ENCODE measurements around the gene OR9A4. TPM values are rescaled to one million over a fixed set of nuclear protein-coding genes. Genes with fewer than 3 reads are reported as not detected.

OR9A4 gene
- total RNA-seq, 1 experiment from 2014 or later = not detected

DNA sequence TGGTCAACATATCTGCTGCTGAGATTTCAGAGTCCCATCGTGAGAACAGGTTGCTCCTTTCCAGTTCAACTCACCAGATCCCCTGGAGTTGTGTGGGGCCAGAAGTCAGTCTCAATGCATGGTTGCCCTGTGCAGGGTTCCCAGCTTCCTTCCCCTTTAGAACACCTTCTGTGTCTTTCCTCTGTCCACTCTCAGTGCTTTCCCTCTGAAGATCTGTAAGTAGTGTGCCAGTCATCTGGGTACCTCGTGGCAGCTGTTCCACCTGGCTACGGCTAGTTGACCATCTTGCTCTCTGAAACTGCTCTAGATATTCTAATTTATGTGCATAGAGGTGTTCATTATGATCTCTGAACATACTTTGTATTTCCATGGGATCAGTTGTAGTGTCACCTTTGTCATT is 38.8 kb upstream of the OR9A4 start:
- no peak overlapping the region for H3K27ac Mint-ChIP-seq (ENCODE audit: unreplicated experiment)
- H3K4me3 ChIP-seq (ENCODE audit: low read depth, low read length) = no peak overlapping the region
- H3K9me3 ChIP-seq = no peaks in the 10 kb centered on the region
- no peaks in the 10 kb centered on the region for H3K9me3 Mint-ChIP-seq (ENCODE audit: unreplicated experiment)
- no peaks in the 10 kb centered on the region for H3K36me3 Mint-ChIP-seq (ENCODE audit: insufficient read depth, unreplicated experiment)
- DNase-seq = no peak
- H3K27me3 Mint-ChIP-seq (ENCODE audit: insufficient read depth, unreplicated experiment) = peaks cover 22% of the 10 kb centered on the region
- no peaks in the 10 kb centered on the region for H3K36me3 ChIP-seq (ENCODE audit: control insufficient read depth, insufficient read depth, low read length)
- no peaks in the 10 kb centered on the region for H3K4me1 Mint-ChIP-seq (ENCODE audit: low read depth, unreplicated experiment)
- intact Hi-C loops (cut with micrococcal nuclease; ENCODE audit: unreplicated experiment) = no loop called here
- H3K4me1 ChIP-seq = no peaks in the 10 kb centered on the region
- H3K27me3 ChIP-seq (replicated peaks; ENCODE audit: control insufficient read depth, insufficient read depth, low read length) = no peaks in the 10 kb centered on the region
- ChIA-PET CTCF (no interaction called here), POLR2A (no interaction called here)
- BruUV-seq (replicated peaks) = no TSS peak
- TF ChIP-seq, protein P1, sequence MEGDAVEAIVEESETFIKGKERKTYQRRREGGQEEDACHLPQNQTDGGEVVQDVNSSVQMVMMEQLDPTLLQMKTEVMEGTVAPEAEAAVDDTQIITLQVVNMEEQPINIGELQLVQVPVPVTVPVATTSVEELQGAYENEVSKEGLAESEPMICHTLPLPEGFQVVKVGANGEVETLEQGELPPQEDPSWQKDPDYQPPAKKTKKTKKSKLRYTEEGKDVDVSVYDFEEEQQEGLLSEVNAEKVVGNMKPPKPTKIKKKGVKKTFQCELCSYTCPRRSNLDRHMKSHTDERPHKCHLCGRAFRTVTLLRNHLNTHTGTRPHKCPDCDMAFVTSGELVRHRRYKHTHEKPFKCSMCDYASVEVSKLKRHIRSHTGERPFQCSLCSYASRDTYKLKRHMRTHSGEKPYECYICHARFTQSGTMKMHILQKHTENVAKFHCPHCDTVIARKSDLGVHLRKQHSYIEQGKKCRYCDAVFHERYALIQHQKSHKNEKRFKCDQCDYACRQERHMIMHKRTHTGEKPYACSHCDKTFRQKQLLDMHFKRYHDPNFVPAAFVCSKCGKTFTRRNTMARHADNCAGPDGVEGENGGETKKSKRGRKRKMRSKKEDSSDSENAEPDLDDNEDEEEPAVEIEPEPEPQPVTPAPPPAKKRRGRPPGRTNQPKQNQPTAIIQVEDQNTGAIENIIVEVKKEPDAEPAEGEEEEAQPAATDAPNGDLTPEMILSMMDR (IDR thresholded peaks at IDR 0.05; ENCODE audit: insufficient read depth in 1 of 2, low read depth in 1 of 2, low read length in 1 of 2, severe bottlenecking in 1 of 2, unreplicated experiment in 1 of 2) = no peak
- H3K4me3 Mint-ChIP-seq (ENCODE audit: unreplicated experiment) = no peak overlapping the region

DNA sequence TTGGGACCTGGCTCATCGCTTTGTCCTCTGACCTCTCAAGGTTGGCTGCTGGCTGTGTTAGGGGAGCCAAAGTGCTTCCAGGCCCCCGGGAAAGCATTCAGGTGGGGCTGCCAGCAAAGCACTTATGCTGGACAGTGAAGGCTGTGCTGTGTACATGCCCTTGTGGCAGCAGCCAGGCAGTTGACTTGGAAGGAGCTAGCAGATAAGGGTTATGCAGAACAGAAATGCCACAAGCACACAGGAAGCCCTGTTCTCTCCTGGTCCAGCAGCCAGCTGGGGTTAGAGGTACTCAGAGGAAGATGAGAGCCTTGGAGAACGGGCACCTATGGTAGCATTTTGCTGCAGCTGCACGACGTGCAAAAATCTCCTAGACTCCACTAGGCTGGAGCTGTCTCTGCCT is 35.2 kb upstream of the OR9A4 start:
- Histone ChIP-seq H3K4me3 (ENCODE audit: low read depth, low read length) (no peak overlapping the region), H3K27me3 (replicated peaks; ENCODE audit: control insufficient read depth, insufficient read depth, low read length) (no peaks in the 10 kb centered on the region), H3K4me1 (no peaks in the 10 kb centered on the region), H3K36me3 (ENCODE audit: control insufficient read depth, insufficient read depth, low read length) (no peaks in the 10 kb centered on the region), H3K9me3 (no peaks in the 10 kb centered on the region)
- ChIA-PET CTCF (no interaction called here), POLR2A (no interaction called here)
- Mint-ChIP-seq H3K36me3 (ENCODE audit: insufficient read depth, unreplicated experiment) (no peaks in the 10 kb centered on the region), H3K4me3 (ENCODE audit: unreplicated experiment) (no peak overlapping the region), H3K4me1 (ENCODE audit: low read depth, unreplicated experiment) (no peaks in the 10 kb centered on the region), H3K27me3 (ENCODE audit: insufficient read depth, unreplicated experiment) (peaks cover 19% of the 10 kb centered on the region), H3K9me3 (ENCODE audit: unreplicated experiment) (no peaks in the 10 kb centered on the region), H3K27ac (ENCODE audit: unreplicated experiment) (no peak overlapping the region)
- TF ChIP-seq, protein P1 (IDR thresholded peaks at IDR 0.05; ENCODE audit: insufficient read depth in 1 of 2, low read depth in 1 of 2, low read length in 1 of 2, severe bottlenecking in 1 of 2, unreplicated experiment in 1 of 2) = no peak
- intact Hi-C loops (cut with micrococcal nuclease; ENCODE audit: unreplicated experiment) = no loop called here
- no peak for DNase-seq
- BruUV-seq (replicated peaks) = no TSS peak

DNA sequence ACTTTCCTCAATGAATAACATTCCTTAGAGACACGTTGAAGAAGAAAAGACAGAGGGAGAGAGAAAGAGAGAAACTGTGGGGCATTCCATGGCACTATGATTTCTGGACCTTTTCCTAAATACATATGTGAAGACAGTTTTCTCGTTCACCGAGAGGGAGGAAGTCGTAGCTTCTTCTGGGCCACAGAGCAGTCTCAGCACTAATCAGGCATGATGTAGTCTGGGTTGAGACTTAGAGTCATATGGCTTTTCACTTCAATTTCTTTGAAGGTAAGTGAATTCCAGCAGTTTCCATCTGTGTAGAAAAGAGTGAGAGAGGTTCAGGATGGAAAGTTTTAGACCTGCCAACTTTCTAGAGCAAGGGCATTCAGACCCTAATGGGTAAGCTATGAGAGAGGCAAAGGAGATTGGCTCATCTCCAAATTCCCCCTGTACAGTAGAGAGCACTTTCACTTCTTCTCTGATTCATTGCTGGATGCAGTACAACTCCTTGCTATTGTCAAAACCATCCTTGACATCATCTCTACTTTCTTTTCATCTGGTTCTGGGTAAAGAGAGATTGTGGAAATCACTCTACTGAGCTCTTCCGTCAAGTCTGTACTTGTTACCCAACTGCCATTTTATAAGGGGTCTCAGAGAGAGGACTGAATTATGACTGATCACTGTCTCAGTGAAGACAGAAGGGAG is 31.5 kb upstream of the OR9A4 start:
- Mint-ChIP-seq H3K9me3 (ENCODE audit: unreplicated experiment) (no peaks in the 10 kb centered on the region), H3K36me3 (ENCODE audit: insufficient read depth, unreplicated experiment) (no peaks in the 10 kb centered on the region), H3K4me1 (ENCODE audit: low read depth, unreplicated experiment) (no peaks in the 10 kb centered on the region), H3K27ac (ENCODE audit: unreplicated experiment) (no peak overlapping the region), H3K27me3 (ENCODE audit: insufficient read depth, unreplicated experiment) (peaks cover 11% of the 10 kb centered on the region), H3K4me3 (ENCODE audit: unreplicated experiment) (no peak overlapping the region)
- TF ChIP-seq, protein P1 (IDR thresholded peaks at IDR 0.05; ENCODE audit: insufficient read depth in 1 of 2, low read depth in 1 of 2, low read length in 1 of 2, severe bottlenecking in 1 of 2, unreplicated experiment in 1 of 2) = no peak
- BruUV-seq (replicated peaks) = no TSS peak
- Histone ChIP-seq H3K27me3 (replicated peaks; ENCODE audit: control insufficient read depth, insufficient read depth, low read length) (no peaks in the 10 kb centered on the region), H3K9me3 (no peaks in the 10 kb centered on the region), H3K4me3 (ENCODE audit: low read depth, low read length) (no peak overlapping the region), H3K36me3 (ENCODE audit: control insufficient read depth, insufficient read depth, low read length) (no peaks in the 10 kb centered on the region), H3K4me1 (no peaks in the 10 kb centered on the region)
- DNase-seq = no peak
- CTCF ChIA-PET = no interaction called here
- POLR2A ChIA-PET = no interaction called here
- intact Hi-C loops (cut with micrococcal nuclease; ENCODE audit: unreplicated experiment) = no loop called here

Measured in Caco-2 (cell line).